SIG-M5 treated with dmso at 0.1 percent for 504 hours (cell line): ENCODE measurements around the gene CDKAL1.
"Not testable (repeated sequence)": the region's sequence is repeated elsewhere in the genome, so short reads cannot be mapped to it uniquely, and the experiment has no call there.

Source experiments
- DNase-seq: peaks from one replicate; lab custom pipeline; 2025; ENCODE audit not compliant: unreplicated experiment; lab: John Stamatoyannopoulos, UW

Gene CDKAL1

GRCh38 chr6:21049148-21049547 lies 514.9 kb downstream of the CDKAL1 start:
- DNase-seq, result no peak

GRCh38 chr6:21049572-21049971 lies 515.3 kb downstream of the CDKAL1 start:
- DNase-seq, result no peak

- DNase-seq, result no peak
Measured at GRCh38 chr6:21050935-21051334, 516.7 kb downstream of the CDKAL1 start.

- DNase-seq, result no peak
Measured at GRCh38 chr6:21051777-21052176, 517.5 kb downstream of the CDKAL1 start.

- no peak for DNase-seq
Measured at GRCh38 chr6:21053612-21054011, 519.4 kb downstream of the CDKAL1 start.

GRCh38 chr6:21055480-21055879 lies 521.2 kb downstream of the CDKAL1 start:
- not testable (repeated sequence) for DNase-seq

- DNase-seq, result no peak
Measured at GRCh38 chr6:21061892-21062291, 527.6 kb downstream of the CDKAL1 start.

GRCh38 chr6:21064756-21065340 lies 530.6 kb downstream of the CDKAL1 start:
- no peak for DNase-seq

GRCh38 chr6:21067521-21067920 lies 533.3 kb downstream of the CDKAL1 start:
- no peak for DNase-seq

- DNase-seq, result no peak
Measured at GRCh38 chr6:21070620-21071019, 536.4 kb downstream of the CDKAL1 start.

- DNase-seq, result no peak
Measured at GRCh38 chr6:21071780-21072468, 537.7 kb downstream of the CDKAL1 start.

GRCh38 chr6:21073318-21073839 lies 539.1 kb downstream of the CDKAL1 start:
- no peak for DNase-seq

- DNase-seq, result no peak
Measured at GRCh38 chr6:21074484-21074883, 540.2 kb downstream of the CDKAL1 start.

- no peak for DNase-seq
Measured at GRCh38 chr6:21075986-21076385, 541.7 kb downstream of the CDKAL1 start.

GRCh38 chr6:21078497-21078896 lies 544.2 kb downstream of the CDKAL1 start:
- DNase-seq, result no peak

- DNase-seq, result no peak
Measured at GRCh38 chr6:21079468-21080048, 545.3 kb downstream of the CDKAL1 start.

GRCh38 chr6:21080221-21080620 lies 546.0 kb downstream of the CDKAL1 start:
- no peak for DNase-seq

GRCh38 chr6:21082091-21082490 lies 547.8 kb downstream of the CDKAL1 start:
- DNase-seq, result no peak

GRCh38 chr6:21083708-21084107 lies 549.5 kb downstream of the CDKAL1 start:
- DNase-seq, result no peak

GRCh38 chr6:21084656-21085055 lies 550.4 kb downstream of the CDKAL1 start:
- no peak for DNase-seq

GRCh38 chr6:21085211-21085610 lies 551.0 kb downstream of the CDKAL1 start:
- peak; percentile 79 for DNase-seq

- peak; percentile 41 for DNase-seq
Measured at GRCh38 chr6:21085643-21086042, 551.4 kb downstream of the CDKAL1 start.
